GM19099 (cell line): ENCODE measurements around the gene PRICKLE1.

Source experiments
- POLR2A ChIP-seq: IDR thresholded peaks from 3 replicates; pipeline ENCODE4 v1.6.1; 2011; ENCODE audit warnings: low read depth; ENCODE audit not compliant: insufficient read length; ENCODE audit errors: extremely low read depth

The PRICKLE1 gene

DNA sequence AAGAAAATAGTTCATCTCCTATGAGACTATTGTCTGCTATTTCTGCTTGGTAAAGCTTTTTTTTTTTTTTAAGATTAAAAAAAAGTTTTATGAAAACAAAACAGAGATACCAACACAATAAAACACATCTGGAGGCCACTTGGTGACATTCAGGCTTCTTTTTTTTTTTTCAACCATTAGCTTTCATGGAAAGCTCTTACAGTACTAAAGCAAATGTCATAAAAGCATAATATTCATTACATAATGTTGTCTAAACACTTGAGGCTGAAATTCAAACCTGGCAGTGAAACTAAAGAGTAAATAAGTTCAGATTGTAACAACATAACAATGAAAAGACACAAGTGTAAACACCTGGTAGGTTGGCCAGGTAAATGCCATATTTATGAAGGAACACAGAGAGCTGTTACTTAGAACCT is 14.7 kb downstream of the PRICKLE1 start:
- TF ChIP-seq POLR2A = no peak

DNA sequence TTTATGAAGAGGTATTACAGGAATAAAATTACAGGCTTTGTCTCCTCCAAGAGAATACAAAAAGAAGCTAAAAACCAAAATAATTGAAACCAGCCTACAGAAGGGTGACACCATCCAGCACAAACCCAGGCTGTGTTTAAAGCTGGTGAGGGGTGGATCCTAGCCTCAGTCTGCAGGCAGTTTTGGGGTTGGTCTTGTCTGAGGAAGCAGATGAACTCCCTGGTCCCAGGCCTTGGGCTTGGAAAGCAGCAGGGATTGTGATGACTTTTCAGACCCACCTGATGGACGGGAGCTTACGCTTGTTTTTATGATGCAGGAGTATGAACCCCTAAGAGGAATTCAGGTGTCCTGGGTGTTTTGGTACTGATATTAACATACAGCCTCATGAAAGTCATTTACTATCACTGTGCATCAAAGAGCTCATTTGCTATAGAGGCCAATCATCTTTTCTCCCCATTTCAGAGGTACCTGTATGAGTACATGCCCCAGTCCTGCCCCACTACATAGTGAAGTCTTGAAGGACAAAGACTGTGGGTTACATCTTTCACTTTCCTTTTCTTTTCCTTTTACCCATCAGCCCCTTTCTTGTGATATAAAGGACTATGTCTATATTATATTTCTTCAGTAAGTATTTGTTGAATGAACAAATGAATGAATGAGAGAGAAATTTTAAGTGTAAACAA is 18.1 kb downstream of the PRICKLE1 start:
- TF ChIP-seq POLR2A = no peak

DNA sequence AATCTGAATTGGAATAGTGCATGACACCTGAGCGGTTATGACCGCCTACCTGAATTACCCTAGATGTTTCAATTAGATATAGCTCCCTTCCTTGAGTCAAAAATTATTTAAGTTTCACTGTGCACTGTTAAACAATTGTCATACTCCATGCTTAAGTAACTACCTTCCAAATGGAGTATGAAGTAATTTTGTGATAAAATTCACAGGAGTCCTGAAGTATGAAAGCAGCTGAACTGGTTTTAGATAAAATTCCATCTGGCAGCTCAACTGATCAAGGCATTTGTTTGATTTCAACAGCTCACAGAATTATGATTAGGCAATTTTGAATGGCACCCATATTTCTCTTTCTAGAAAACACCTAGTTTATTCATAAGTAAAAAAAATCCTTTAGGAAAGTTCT is 19.5 kb downstream of the PRICKLE1 start:
- TF ChIP-seq POLR2A = no peak

DNA sequence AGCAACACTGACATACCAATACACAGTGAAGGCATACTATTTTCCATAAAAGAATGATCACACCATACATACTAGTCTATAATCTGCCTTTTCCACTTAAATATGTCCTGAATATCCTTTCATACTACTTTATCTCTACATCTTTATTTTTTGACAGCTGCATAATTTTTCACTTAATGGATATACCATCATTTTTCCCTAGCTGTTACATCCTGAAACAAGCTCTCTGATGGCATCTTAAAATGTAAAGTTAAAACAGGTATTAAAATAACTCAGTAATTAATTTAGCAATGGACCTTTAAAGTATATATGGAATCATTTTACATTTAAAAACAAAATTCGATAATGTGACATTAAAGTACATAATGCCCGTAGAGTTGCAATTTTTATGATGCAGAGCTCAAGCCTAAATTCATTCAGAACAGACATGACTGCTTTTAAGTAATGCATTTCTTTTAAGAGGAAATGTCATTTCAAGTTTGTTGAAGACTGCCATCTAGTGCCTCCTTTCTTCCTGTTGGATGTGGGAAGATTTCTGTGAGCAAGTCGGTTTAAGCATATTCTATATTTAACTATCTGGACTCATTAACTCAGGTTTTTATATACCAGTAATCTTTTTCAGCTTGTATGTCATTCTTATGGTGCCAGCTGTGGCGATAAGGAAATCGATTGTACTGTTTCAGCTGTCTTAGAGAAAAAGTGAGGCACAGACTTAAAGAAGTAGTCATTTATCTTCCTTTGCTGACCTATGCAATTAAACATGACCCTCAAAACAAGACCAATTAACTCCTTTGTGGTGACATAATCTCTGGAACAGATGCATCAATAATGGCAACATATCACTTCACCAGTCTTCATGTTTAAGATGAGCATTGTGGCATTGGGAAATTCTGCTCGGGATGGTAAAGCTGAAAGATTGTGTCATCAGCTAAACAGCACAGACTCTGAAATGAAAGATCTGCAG is 20.3 kb downstream of the PRICKLE1 start:
- TF ChIP-seq POLR2A = no peak

DNA sequence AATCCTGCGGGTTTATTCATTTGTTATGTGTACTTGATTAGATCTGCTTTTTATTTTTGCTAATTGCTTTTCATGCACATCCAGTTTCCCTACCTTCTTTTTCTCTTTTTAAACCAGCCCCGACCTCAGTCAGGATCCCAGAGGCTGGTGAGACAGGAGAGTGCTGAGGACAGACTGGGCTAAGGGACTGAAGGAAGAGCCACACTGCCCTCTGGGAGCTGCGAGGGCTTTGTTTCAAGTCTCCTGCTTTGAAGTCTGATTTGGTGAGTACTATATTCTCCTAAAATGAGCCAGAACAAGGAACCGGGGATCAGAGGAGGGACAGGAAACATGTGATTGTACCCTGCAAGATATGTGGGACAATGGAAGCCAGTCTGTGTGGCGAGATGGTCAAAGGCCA is 23.9 kb downstream of the PRICKLE1 start:
- no peak for TF ChIP-seq POLR2A

DNA sequence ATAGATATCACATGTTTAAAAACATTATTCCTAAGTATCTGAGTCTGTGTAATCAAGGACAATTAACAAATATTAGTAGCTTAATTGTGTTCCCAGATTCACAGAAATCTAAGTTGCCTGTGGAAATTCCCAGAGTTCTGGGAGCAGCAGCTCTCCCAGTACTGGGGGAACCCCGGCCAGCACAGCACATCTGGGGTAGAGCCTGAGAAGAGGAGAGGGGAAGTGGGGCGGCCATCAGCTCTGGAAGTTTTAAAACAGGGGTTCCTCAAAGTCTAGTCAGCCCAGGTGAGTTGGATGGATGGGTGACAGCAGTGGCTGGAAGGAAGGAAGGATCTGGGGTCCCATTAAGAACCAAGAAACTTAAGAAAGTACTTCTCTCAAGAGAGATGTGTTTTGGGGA is 24.6 kb downstream of the PRICKLE1 start:
- TF ChIP-seq POLR2A = no peak

DNA sequence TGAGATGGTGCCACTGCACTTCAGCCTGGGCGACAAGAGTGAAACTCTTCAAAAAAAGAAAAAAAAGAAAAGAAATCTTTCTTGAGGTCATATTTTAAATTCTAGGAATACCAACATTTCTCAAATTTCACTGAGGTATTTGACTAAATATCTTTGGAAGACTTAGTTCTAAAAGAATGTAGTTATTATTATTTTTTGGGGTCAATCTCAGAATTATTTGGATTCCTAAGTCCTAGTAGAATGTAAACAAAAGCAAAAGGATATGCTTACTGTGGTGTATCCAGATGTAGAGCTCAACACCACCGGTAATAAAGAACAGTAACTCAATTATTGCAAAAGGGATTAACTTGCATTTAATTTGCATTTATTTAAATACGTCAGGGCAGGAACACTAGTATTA is 25.0 kb downstream of the PRICKLE1 start:
- TF ChIP-seq POLR2A = no peak

DNA sequence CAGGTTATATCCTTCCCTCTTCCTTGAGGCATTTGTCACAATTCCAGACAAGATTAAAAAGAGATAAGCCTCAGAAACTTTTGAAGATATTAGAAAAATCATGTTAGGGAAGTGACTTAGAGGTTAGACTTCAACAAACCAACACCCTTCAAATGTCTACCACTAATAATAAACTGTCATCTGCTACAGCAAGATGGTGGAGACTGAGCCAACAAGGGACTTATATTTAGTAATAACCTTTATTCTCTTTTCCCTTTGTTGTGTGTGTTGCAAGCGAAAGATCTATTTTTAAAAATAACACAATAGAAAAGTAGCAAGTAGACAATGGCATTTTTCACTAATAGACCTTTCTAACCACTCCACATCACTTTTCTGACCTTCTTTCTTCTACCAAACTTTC is 28.6 kb downstream of the PRICKLE1 start:
- no peak for TF ChIP-seq POLR2A

DNA sequence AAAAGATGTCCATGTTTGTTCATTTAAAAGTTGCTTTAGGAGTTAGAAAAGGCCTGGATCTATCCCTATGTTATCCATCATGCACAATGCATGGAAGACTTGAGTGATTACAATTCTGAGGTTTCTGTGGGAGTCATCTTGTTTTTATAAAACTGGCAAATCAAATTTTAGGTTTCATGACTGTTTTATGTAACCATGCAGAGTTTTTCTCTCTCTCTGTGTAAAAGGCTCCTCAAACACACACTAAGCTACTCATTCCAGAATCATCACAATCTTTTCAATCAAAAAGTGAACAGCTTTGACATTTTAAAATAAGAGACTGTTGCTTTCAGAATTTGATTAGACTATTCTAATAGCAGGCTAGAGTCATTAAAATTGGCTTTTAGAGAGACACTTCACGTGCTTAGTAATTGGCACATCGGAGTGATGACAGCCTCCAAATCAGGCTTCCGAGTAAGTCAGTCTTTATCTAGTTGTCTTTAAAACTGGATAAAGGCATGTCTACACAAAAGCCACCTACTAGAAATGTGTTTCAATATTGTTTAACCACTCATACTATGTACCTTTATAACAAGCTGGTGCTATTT is 31.9 kb downstream of the PRICKLE1 start:
- no peak for TF ChIP-seq POLR2A

DNA sequence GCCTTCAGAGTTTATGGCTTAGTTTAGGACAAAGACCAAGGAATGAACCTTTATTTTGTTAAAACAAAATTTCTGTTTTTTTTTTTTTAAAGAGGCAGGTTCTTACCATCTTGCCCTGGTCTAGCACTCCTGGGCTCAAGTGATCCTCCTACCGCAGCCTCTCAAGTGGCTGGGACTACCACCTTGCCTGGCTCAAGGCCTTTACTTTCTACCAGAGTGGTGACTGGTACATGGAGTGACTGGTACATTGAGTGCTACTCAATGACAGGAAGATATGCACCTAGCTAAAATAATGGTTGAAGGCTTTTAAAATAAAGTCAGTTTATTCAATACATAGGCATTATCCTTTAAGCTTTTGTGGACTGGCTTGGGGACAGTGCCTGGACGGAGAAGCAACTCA is 32.6 kb downstream of the PRICKLE1 start:
- no peak for TF ChIP-seq POLR2A

DNA sequence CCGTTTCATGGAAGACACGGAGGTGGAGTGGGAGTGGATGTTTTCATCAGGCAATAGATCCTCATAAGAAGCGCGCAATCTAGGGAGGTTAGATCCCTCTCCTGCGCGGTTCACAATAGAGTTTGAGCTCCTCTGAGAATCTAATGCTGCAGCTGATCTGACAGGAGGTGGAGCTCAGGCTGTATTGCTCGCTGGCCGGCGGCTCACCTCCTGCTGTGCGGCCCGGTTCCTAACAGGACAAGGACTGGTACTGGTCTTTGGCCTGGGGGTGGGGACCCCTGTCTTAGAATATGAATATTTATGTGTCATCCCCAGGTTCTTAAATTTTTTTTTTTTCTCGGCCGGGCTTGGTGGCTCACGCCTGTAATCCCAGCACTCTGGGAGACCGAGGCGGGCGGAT is 36.7 kb downstream of the PRICKLE1 start:
- TF ChIP-seq POLR2A = no peak

DNA sequence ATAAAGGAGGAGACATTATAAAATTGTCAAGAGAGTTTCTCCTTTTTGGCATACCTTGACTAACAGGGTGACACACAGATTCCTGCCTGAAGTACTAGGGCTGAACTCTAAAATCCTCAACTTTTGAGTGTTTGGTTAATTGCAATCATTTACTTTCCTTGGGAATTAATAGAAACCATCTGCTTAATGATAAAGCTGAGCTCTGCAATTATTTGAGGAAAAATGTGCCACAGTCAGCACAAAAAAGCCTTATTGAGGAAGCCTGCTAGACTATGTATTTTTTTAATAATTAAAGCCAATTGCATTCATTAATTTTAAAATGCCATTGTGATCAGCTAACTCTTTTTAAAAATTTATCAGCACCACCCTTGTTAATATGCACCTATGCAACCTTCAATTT is 38.7 kb downstream of the PRICKLE1 start:
- no peak for TF ChIP-seq POLR2A

DNA sequence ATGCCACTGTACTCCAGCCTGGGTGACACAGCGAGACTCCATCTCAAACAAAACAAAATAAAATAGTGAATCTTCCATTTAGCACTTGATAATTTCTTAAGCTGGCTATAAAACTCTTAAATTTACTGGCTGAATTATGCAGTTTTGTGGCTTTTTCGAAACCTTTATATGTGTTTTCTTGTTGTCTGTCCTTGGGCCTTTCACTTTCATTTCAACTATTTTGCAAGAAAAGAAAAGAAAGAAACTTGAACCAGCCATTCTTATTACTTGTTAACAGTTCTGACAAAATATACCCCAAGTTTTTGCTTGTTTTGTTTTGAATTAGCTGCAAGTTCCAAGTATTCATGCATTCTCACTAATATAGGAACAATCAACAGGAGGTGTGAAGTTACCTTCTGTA is 42.8 kb downstream of the PRICKLE1 start:
- no peak for TF ChIP-seq POLR2A

DNA sequence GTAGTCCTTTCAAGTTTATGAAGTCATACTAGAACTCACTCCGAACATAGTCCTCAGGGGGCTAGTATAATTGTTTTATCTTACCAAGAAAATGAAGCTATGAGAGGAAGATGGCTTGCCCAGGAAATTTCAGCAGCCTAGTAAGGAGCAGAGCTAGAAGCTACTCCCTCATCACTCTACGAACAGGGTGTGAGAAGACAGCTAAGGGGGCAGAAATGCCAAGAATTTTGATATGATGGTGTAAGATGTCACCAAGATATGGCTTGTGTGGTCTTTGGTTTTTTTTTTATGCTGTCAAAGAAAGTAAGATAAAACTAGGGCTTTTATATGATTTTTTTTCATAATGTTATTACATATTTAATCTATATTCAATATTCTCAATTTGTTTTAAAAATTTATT is 47.6 kb downstream of the PRICKLE1 start:
- no peak for TF ChIP-seq POLR2A

DNA sequence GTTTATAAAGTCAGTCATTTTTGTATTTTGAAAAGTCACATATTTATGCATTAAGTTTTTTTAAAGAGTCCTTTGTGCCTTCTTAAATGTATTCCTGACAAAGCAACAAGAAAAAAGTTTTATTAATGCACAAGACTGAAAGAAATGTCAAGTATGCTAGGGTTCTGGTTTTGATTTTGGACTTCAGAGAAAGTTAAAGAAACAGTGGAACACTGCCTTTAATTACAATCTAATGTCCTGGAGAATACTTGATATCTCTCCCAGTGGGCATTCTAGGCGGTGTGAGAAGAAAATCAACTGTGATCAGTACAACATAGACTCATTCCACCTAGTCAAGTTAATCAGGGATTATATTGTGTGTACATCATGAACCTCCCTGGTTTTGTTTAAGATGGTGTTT is 49.9 kb downstream of the PRICKLE1 start:
- TF ChIP-seq POLR2A = no peak

DNA sequence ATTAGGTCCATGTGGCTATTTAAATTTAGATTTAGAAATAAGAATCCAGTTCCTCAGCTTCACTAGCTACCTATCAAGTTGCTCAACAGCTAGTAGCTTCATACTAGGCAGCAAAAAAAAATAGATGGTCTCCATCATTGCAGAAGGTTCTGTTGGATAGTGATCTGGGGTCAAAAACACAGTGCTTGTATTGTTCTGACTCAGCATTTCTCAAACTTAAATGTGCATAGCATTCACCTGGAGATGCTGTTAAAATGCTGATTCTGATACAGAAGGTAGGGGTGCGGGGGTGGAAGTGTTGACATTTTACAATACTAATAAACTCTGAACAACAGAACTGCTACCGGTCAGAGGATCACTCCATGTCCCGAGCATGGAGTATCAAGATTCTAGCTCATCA is 51.3 kb downstream of the PRICKLE1 start:
- TF ChIP-seq POLR2A = no peak
